Measurements from ENCODE around the gene ZNF865.

DNA sequence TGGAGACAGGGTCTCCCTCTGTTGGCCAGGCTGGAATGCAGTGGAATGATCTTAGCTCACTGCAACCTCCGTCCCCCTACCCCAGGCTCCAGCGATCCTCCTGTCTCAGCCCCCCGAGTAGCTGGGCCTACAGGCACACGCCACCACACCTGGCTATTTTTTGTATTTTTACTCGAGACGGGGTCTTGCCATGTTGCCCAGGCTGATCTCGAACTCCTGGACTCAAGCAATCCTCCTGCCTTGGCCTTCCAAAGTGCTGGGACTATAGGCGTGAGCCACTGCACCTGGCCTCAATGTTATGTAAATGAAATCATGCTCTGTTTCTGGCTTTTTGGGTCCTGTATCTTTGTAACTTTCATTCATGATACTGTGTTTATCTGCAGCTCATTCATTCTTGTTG, 16.7 kb upstream of the ZNF865 start:
- TF ChIP-seq, protein P1, sequence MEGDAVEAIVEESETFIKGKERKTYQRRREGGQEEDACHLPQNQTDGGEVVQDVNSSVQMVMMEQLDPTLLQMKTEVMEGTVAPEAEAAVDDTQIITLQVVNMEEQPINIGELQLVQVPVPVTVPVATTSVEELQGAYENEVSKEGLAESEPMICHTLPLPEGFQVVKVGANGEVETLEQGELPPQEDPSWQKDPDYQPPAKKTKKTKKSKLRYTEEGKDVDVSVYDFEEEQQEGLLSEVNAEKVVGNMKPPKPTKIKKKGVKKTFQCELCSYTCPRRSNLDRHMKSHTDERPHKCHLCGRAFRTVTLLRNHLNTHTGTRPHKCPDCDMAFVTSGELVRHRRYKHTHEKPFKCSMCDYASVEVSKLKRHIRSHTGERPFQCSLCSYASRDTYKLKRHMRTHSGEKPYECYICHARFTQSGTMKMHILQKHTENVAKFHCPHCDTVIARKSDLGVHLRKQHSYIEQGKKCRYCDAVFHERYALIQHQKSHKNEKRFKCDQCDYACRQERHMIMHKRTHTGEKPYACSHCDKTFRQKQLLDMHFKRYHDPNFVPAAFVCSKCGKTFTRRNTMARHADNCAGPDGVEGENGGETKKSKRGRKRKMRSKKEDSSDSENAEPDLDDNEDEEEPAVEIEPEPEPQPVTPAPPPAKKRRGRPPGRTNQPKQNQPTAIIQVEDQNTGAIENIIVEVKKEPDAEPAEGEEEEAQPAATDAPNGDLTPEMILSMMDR (IDR thresholded peaks at IDR 0.05; ENCODE audit: insufficient read depth, low read length, poor library complexity, severe bottlenecking), result no peak
- TF ChIP-seq EZH2phosphoT487 (conservative IDR thresholded peaks at IDR 0.05; ENCODE audit: low read length), result no peak

All from SU-DHL-6 (cell line).